ENCODE results near the gene AFG1L.
"Not testable (repeated sequence)": the region's sequence is repeated elsewhere in the genome, so short reads cannot be mapped to it uniquely, and the experiment has no call there.

AFG1L gene

GRCh38 chr6:108442770-108443520 lies 148.1 kb downstream of the AFG1L start:
- DNase-seq (ENCODE audit: extremely low spot score, insufficient read length, low read depth) (no peak), FAIRE-seq (no peak)

- DNase-seq (ENCODE audit: extremely low spot score, insufficient read length, low read depth) = no peak
- FAIRE-seq = no peak
Measured at GRCh38 chr6:108446629-108447150, 151.8 kb downstream of the AFG1L start.

GRCh38 chr6:108448481-108448880 lies 153.6 kb downstream of the AFG1L start:
- FAIRE-seq = no peak
- no peak for DNase-seq (ENCODE audit: extremely low spot score, insufficient read length, low read depth)

GRCh38 chr6:108449717-108450116 lies 154.9 kb downstream of the AFG1L start:
- FAIRE-seq; DNase-seq (ENCODE audit: extremely low spot score, insufficient read length, low read depth): not testable (repeated sequence)

GRCh38 chr6:108451816-108452215 lies 157.0 kb downstream of the AFG1L start:
- no peak for DNase-seq (ENCODE audit: extremely low spot score, insufficient read length, low read depth)
- no peak for FAIRE-seq

- FAIRE-seq (no peak), DNase-seq (ENCODE audit: extremely low spot score, insufficient read length, low read depth) (no peak)
Measured at GRCh38 chr6:108452711-108453195, 157.9 kb downstream of the AFG1L start.

- DNase-seq (ENCODE audit: extremely low spot score, insufficient read length, low read depth) (no peak), FAIRE-seq (peak; percentile 56)
Measured at GRCh38 chr6:108453601-108454185, 158.8 kb downstream of the AFG1L start.

- DNase-seq (ENCODE audit: extremely low spot score, insufficient read length, low read depth) (no peak), FAIRE-seq (no peak)
Measured at GRCh38 chr6:108454356-108454755, 159.5 kb downstream of the AFG1L start.

- FAIRE-seq = no peak
- DNase-seq (ENCODE audit: extremely low spot score, insufficient read length, low read depth) = no peak
Measured at GRCh38 chr6:108455688-108456087, 160.8 kb downstream of the AFG1L start.

GRCh38 chr6:108463784-108464183 lies 168.9 kb downstream of the AFG1L start:
- FAIRE-seq (no peak), DNase-seq (ENCODE audit: extremely low spot score, insufficient read length, low read depth) (no peak)

GRCh38 chr6:108464418-108465097 lies 169.7 kb downstream of the AFG1L start:
- FAIRE-seq (no peak), DNase-seq (ENCODE audit: extremely low spot score, insufficient read length, low read depth) (no peak)

GRCh38 chr6:108465098-108465495 lies 170.2 kb downstream of the AFG1L start:
- no peak for FAIRE-seq

GRCh38 chr6:108468346-108468745 lies 173.5 kb downstream of the AFG1L start:
- FAIRE-seq = no peak

More at GRCh38 chr6:108465098-108465495, 170.2 kb downstream of the AFG1L start:
- no peak for DNase-seq (ENCODE audit: extremely low spot score, insufficient read length, low read depth)

GRCh38 chr6:108469316-108469715 lies 174.5 kb downstream of the AFG1L start:
- FAIRE-seq (no peak), DNase-seq (ENCODE audit: extremely low spot score, insufficient read length, low read depth) (no peak)

More at GRCh38 chr6:108468346-108468745, 173.5 kb downstream of the AFG1L start:
- DNase-seq (ENCODE audit: extremely low spot score, insufficient read length, low read depth) = no peak

- DNase-seq (ENCODE audit: extremely low spot score, insufficient read length, low read depth) (no peak), FAIRE-seq (no peak)
Measured at GRCh38 chr6:108473197-108473596, 178.3 kb downstream of the AFG1L start.

- FAIRE-seq = no peak
- DNase-seq (ENCODE audit: extremely low spot score, insufficient read length, low read depth) = no peak
Measured at GRCh38 chr6:108476376-108476775, 181.5 kb downstream of the AFG1L start.

GRCh38 chr6:108476847-108477430 lies 182.1 kb downstream of the AFG1L start:
- FAIRE-seq = no peak
- DNase-seq (ENCODE audit: extremely low spot score, insufficient read length, low read depth) = no peak

- DNase-seq (ENCODE audit: extremely low spot score, insufficient read length, low read depth) (no peak), FAIRE-seq (no peak)
Measured at GRCh38 chr6:108482559-108482958, 187.7 kb downstream of the AFG1L start.

GRCh38 chr6:108484016-108484415 lies 189.2 kb downstream of the AFG1L start:
- DNase-seq (ENCODE audit: extremely low spot score, insufficient read length, low read depth) (no peak), FAIRE-seq (no peak)

GRCh38 chr6:108489699-108490098 lies 194.8 kb downstream of the AFG1L start:
- no peak for FAIRE-seq

More at GRCh38 chr6:108489699-108490098, 194.8 kb downstream of the AFG1L start:
- DNase-seq (ENCODE audit: extremely low spot score, insufficient read length, low read depth) = no peak
